HG03565 (cell line): Measurements from ENCODE around the gene COL5A2.

ENCODE experiments used
- ATAC-seq: cut with Tn5 transposase; IDR thresholded peaks from one replicate; pipeline ENCODE4 v1.9.1; 2021; ENCODE audit warnings: mild to moderate bottlenecking, moderate library complexity; ENCODE audit not compliant: unreplicated experiment

Gene COL5A2

GRCh38 chr2:189109921-189110397 is 69.6 kb downstream of the COL5A2 start:
- ATAC-seq: peak; percentile 64

GRCh38 chr2:189104934-189105333 is 74.6 kb downstream of the COL5A2 start:
- ATAC-seq: no peak

GRCh38 chr2:189102735-189103134 is 76.8 kb downstream of the COL5A2 start:
- no peak for ATAC-seq

GRCh38 chr2:189097934-189098333 is 81.6 kb downstream of the COL5A2 start:
- no peak for ATAC-seq

DNA sequence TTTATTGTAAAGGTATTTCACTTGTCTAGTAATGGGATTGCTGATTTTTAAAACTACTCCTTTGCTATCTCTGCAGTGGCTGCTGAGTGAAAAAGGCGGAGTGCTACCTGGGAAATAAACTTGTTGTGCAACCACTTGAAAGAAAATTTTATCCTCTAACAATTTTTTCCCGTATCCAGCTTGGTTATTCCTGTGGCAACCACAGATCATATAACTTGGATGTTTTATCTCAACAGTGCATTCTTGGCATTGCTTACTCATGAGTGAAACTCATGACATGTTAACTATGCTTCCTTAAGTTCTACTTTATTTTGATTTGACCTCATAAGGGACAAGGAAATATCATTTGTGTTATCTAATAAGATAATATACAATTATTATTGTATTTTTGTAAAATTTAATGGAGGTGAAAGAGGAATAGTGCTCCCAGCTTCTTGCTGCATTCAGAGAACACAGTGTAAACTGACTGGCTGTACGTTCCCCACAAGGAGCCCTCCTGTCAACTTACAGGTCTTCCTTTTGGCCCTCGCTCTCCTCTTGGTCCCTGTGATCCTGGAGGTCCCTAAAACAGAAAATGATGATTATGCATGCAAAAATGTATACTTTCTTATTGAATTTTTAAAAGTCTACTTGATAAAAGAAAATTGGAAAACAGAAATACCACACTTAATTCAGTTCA is 82.7 kb downstream of the COL5A2 start:
- no peak for ATAC-seq

DNA sequence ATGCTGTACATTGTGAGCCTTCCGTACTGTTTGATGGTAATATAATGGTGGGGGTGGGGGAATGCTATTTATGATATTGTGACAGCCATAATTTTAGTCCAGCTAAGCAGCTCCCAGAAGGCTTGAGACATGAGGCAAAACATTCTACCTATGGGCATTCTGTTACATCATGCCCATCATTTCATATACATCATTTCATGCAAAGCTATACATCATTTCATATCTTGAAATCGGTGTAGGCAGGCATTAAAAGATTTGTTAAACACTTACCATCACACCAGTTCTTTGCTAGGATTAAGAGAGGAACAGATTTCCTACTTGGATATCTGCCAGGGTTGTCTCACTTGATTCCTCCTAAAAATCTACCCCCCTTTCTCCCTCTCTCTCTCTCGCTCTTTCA is 84.5 kb downstream of the COL5A2 start:
- no peak for ATAC-seq

- no peak for ATAC-seq
Measured at GRCh38 chr2:189092936-189093335, 86.6 kb downstream of the COL5A2 start.

- no peak for ATAC-seq
Measured at GRCh38 chr2:189091253-189091652, 88.3 kb downstream of the COL5A2 start.

DNA sequence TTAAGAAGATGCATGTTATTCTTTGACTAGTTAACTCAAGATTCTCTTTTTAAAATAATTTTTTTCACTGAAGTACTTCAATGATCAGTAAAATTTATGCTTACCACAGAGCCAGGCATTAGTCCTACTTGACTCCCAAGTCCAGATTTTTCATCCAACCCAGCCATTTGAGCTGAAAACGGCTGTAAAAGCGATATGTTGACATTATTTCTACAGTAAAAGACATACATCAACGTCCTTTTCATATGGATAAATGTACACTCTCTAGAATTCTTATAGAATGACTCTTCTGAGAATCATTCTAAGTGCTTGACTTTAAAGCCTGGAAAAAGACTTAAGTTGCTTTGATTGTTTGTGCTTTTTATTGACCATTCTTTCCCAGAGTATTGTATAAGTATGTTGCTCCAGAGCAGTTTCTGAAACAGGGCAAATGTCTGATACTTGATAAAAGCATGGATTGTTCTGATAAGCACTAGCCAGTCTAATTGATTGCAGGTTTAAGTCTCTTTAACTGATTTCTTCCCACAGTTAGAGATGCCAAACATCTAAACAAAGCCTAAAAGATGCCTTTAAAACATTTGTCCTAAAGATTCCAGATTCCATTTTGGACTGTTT is 90.9 kb downstream of the COL5A2 start:
- no peak for ATAC-seq

GRCh38 chr2:189086710-189087109 is 92.9 kb downstream of the COL5A2 start:
- ATAC-seq: no peak

DNA sequence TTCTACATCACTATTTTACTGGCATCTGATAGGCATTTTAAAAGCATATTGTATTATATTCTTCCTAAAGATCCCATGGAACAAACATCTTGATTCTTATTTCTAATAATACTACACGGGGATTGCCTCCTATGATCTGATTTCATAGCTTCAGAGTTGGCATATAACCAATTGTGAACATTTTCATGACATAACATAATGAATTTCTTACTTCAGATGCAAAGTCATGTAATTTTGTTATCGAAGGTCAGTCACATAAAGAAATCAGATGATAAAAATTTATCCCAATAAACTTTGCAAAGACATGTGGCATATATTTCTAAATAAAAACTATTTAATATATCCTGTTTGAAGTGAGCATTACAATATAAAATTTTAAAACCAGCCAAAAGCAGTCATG is 93.3 kb downstream of the COL5A2 start:
- no peak for ATAC-seq

DNA sequence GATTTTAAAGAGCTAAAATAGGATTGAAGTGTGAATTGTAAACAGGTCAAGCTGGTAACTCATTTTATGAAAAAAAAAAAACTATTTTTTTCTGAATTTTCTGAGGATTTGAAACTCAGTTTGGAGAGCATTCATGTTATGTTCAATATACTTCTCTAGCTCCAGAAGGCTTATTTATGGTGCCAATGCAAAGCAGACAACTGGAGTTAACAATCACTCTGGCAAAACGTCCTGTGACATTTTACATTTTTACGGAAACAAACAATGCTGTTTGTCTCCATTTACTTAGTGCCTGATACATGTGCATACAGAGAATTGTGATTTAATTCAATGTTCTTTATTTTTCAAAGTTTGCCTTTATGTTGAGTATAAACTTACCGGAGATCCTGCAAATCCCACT is 96.0 kb downstream of the COL5A2 start:
- ATAC-seq: no peak

DNA sequence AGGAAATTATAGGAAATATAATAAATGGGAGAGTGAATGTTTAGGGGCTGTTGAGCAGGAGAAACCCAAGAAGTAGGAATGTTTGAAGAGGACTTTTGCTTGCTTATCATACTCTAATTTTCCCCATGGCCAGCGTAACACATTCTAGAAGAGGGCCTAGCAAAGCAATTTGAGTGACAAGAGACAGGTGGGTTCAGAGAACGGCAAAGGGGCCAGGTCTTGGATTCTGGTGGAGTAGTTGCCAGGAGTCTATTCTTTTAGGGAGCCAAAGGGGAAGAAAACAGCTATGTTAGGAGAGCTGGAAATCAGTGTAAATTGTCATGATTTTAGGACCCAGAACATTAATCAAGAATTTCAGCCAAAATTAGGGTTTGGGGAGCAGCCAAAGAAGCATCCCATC is 96.5 kb downstream of the COL5A2 start:
- ATAC-seq: no peak

DNA sequence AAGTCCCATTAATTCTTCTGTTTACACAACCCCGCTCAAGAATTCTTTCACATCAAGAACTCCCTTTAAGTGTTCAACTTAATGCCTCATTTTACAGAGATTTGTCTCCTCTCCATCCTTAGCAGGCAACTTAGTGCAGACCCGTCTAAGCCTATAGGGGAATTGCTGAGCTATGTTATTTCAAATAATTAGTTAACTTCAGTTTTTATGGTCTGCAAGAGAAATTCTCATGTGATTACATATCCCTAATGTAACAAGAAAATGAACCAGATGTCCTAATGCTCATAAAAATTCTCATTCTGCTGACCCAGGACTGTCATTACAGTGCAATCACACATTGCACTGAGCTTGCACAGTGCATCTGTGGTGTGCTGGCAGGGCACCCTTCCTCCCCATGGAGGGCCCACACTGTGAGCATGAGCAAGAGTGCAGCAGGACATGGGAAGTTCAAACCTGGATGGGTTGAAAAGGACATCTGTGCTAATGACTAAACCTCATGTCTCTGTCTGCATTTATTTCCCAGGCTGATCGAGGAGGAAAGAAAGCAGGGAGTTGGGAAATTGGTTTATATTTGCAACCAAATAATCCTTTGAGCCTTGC is 97.1 kb downstream of the COL5A2 start:
- no peak for ATAC-seq

DNA sequence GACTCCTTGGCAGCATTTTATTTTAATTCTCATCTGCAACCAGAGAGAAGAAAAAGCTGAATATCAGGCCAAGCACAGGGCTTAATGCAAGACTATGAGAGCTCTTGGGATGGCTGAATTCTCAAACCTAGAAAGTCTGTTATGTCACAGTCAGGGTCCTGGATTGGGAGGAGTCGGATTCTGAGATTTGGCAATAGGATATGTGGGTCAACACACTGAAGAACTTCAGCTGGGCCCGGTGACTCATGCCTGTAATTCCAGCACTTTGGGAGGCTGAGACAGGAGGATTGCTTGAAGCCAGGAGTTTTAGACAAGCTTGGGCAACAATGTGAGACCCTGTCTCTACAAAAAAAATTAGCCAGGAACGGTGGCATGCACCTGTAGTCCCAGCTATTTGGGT is 103.0 kb downstream of the COL5A2 start:
- no peak for ATAC-seq

DNA sequence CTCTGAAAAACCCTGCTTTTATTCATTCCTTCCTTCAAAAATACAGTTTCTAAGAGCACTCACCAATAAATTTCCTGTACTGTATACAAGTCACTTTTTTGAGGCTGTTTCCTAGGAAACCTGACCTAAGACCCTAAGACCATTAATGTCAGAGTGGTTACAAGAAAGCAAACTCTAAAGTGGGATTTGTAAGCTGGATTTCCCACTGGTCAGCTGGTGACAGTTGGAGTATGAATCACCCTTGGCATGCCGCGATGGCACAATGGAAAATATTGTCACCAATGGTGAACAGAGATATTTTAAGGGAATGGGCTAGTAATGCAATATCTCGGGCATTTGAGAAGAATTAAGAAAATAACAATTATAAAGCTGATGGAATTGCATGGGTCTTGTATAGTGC is 103.4 kb downstream of the COL5A2 start:
- no peak for ATAC-seq

DNA sequence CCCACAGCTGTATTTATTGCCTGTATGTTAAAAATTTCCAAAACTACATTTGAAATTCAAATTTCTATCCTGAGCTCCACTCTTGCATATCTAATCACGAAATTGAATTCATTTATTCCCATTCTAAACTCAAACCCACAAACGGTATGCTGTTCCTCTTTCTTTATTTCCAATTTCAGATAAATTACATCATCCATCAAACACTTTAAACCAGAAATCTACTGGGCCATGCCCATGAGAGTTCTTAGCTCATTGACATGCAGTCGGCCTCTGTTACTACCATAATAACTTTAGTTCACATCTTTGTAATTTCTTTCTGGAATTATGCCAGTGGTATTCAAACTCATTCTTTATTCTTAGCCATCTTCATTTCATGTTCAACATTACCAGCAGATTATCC is 105.1 kb downstream of the COL5A2 start:
- no peak for ATAC-seq

- ATAC-seq: no peak
Measured at GRCh38 chr2:189072036-189072435, 107.5 kb downstream of the COL5A2 start.

DNA sequence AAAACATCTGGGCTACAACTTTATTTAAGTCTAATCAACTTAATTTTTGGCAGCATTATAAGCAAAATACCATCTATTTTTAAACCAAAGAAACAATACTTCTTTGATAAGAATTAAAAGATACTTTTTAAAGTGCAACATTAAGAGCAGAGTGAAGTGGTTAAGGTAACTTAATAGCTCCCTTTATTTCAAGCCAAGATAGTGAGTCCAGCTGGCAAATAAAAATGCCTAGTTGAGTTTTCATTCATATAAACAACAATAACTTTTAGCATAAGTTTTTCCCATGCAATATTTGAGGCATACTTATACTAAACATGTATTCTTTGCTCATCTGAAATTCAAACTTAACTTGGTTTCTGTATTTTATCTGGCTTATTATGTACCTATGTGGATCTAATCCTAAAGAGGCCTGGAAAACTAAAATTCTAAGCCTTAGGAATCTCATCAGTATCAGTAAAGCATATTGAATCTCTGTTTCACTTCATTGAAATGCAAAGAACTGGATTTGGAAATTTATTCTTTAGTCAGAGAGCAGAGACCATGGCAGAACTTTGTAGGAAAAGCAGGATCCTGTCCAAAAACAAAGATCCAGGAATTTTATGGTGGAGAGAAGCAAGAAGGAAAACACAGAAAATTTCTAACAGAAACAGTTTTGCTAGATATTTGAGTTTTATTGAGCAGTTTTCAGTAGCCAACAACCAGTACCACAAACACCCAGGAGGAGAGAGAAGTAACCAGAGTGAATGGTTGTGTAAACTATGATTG is 109.5 kb downstream of the COL5A2 start:
- no peak for ATAC-seq

DNA sequence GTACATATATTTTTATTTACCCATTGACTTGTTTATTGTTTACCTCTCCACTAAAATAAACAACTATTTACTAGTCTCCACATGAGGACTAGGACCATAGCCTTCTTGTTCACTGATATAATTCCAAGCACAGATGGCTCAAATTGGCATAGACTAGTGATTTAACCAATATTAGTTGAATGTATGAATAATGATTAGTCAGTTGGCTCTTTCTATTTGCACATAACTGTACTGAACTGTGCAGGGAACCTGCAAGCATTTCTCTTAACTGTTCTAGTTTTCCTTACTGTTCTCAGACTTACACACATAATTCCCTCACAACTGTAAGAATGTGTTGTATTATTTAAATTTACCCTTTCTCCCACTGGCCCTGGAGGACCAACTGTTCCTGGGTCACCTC is 113.5 kb downstream of the COL5A2 start:
- ATAC-seq: no peak

DNA sequence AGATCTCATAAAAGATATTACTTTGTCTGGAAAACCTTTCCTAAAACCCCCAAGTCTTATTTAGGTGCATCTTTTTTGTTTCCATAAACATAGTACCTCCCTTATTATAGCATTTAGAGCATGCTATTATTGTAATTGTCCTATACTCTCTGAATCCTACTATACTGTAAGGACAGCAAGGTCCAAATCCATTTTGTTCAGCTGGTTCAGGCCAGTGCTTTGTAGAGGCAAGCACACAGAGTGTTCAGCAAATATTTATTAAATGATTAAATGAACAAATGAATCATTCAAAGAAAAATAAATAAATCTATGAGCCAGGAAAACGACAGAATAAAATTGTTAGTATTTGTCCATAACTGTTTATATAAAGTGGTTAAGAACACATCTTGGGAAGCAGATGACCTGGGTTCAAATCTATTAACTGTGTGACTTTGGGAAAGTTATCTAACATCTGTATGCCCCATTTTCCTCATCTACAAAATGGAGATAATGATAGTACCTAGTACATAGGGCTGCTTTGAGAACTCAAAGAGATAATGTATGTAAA is 119.4 kb downstream of the COL5A2 start:
- ATAC-seq: no peak
